ENCODE measurements around the gene DNAH3. TPM values are rescaled to one million over a fixed set of nuclear protein-coding genes. Genes with fewer than 3 reads are reported as not detected.

DNAH3 gene
- total and polyA plus RNA-seq, 2 of the 13 experiments (the other 11 are each of a cell fraction or from before 2014, with no cell fraction given), result 0.07 to 0.08 TPM

DNA sequence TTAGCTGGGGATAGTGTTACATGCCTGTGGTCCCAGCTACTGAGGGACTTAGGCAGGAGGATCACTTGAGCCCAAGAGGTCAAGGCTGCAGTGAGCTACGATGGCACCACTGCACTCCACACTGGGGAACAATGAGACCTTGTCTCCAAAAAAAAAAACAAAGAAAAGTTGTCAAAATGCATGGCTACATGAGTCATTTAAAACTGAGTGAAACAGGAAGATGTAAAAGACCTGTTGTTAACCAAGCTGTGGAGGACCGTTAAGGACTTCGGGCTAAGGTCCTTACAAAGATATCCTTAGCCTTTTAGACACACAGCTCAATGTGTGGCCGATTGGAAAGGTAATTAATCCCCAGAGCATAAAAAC, 35.7 kb upstream of the DNAH3 start (continued):
- TF ChIP-seq, protein P1, sequence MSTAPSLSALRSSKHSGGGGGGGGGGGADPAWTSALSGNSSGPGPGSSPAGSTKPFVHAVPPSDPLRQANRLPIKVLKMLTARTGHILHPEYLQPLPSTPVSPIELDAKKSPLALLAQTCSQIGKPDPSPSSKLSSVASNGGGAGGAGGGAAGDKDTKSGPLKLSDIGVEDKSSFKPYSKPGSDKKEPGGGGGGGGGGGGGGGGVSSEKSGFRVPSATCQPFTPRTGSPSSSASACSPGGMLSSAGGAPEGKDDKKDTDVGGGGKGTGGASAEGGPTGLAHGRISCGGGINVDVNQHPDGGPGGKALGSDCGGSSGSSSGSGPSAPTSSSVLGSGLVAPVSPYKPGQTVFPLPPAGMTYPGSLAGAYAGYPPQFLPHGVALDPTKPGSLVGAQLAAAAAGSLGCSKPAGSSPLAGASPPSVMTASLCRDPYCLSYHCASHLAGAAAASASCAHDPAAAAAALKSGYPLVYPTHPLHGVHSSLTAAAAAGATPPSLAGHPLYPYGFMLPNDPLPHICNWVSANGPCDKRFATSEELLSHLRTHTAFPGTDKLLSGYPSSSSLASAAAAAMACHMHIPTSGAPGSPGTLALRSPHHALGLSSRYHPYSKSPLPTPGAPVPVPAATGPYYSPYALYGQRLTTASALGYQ (CRISPR knock-in tag; IDR thresholded peaks at IDR 0.05), result peak; percentile 82
- peak; percentile 77; the same call in 1 of the 2 replicates for TF ChIP-seq ZNF766 (CRISPR knock-in tag; IDR thresholded peaks at IDR 0.05; ENCODE audit: borderline replicate concordance)
- TF ChIP-seq ETV5 (CRISPR knock-in tag; IDR thresholded peaks at IDR 0.05; ENCODE audit: borderline replicate concordance), result peak; percentile 72; the same call in 1 of the 2 replicates
- TF ChIP-seq RXRB (CRISPR knock-in tag; IDR thresholded peaks at IDR 0.05; ENCODE audit: borderline replicate concordance), result peak; percentile 84
- no peak for TF ChIP-seq ZNF33B (CRISPR knock-in tag; IDR thresholded peaks at IDR 0.05)
- peak; percentile 71 for TF ChIP-seq KAT8 (CRISPR knock-in tag; IDR thresholded peaks at IDR 0.05)
- TF ChIP-seq FOXA1 (IDR thresholded peaks at IDR 0.05), result no peak
- peak; percentile 35; the same call in 1 of the 2 replicates for TF ChIP-seq FOXA1 (CRISPR knock-in tag; IDR thresholded peaks at IDR 0.05)
- TF ChIP-seq HDAC1 (CRISPR knock-in tag; IDR thresholded peaks at IDR 0.05), result peak; percentile 75
- TF ChIP-seq PHF5A (CRISPR knock-in tag; IDR thresholded peaks at IDR 0.05; ENCODE audit: low read depth, unreplicated experiment), result peak; percentile 26
- TF ChIP-seq, protein P2, sequence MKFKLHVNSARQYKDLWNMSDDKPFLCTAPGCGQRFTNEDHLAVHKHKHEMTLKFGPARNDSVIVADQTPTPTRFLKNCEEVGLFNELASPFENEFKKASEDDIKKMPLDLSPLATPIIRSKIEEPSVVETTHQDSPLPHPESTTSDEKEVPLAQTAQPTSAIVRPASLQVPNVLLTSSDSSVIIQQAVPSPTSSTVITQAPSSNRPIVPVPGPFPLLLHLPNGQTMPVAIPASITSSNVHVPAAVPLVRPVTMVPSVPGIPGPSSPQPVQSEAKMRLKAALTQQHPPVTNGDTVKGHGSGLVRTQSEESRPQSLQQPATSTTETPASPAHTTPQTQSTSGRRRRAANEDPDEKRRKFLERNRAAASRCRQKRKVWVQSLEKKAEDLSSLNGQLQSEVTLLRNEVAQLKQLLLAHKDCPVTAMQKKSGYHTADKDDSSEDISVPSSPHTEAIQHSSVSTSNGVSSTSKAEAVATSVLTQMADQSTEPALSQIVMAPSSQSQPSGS (CRISPR knock-in tag; IDR thresholded peaks at IDR 0.05), result peak; percentile 74
- peak; percentile 45; the same call in 1 of the 2 replicates for TF ChIP-seq MEIS2 (CRISPR knock-in tag; IDR thresholded peaks at IDR 0.05)
- TF ChIP-seq BHLHE40 (IDR thresholded peaks at IDR 0.05; ENCODE audit: low read length), result peak; percentile 22; the same call in 1 of the 2 replicates
- peak; percentile 47; the same call in 1 of the 2 replicates for TF ChIP-seq POGZ (CRISPR knock-in tag; IDR thresholded peaks at IDR 0.05)
- no peak for TF ChIP-seq ATAD3A (CRISPR knock-in tag; IDR thresholded peaks at IDR 0.05)
- peak; percentile 70 for TF ChIP-seq TBL1XR1 (IDR thresholded peaks at IDR 0.05; ENCODE audit: borderline replicate concordance, low read length, partially characterized antibody)
- 0 out of 2 replicates have a peak, but pooled peaks have one; percentile 14 for TF ChIP-seq ZNF12 (CRISPR knock-in tag; IDR thresholded peaks at IDR 0.05)
- TF ChIP-seq, protein P3, sequence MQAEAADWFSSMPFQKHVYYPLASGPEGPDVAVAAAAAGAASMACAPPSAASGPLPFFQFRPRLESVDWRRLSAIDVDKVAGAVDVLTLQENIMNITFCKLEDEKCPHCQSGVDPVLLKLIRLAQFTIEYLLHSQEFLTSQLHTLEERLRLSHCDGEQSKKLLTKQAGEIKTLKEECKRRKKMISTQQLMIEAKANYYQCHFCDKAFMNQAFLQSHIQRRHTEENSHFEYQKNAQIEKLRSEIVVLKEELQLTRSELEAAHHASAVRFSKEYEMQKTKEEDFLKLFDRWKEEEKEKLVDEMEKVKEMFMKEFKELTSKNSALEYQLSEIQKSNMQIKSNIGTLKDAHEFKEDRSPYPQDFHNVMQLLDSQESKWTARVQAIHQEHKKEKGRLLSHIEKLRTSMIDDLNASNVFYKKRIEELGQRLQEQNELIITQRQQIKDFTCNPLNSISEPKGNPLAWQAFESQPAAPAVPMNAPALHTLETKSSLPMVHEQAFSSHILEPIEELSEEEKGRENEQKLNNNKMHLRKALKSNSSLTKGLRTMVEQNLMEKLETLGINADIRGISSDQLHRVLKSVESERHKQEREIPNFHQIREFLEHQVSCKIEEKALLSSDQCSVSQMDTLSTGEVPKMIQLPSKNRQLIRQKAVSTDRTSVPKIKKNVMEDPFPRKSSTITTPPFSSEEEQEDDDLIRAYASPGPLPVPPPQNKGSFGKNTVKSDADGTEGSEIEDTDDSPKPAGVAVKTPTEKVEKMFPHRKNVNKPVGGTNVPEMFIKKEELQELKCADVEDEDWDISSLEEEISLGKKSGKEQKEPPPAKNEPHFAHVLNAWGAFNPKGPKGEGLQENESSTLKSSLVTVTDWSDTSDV (CRISPR knock-in tag; IDR thresholded peaks at IDR 0.05), result no peak
- no peak; the same call in 1 of the 2 replicates for TF ChIP-seq MIER2 (CRISPR knock-in tag; IDR thresholded peaks at IDR 0.05)
- TF ChIP-seq SRSF4 (IDR thresholded peaks at IDR 0.05; ENCODE audit: low read depth, low read length, poor library complexity, severe bottlenecking), result no peak
- no peak for TF ChIP-seq SOX6 (IDR thresholded peaks at IDR 0.05)
- peak; percentile 99 for TF ChIP-seq SOX6 (CRISPR knock-in tag; IDR thresholded peaks at IDR 0.05)
- peak; percentile 77 for TF ChIP-seq FOXM1 (CRISPR knock-in tag; IDR thresholded peaks at IDR 0.05)
- peak; percentile 39; the same call in 1 of the 2 replicates for TF ChIP-seq ZMYM3 (CRISPR knock-in tag; IDR thresholded peaks at IDR 0.05)
- TF ChIP-seq ZFY (CRISPR knock-in tag; IDR thresholded peaks at IDR 0.05), result peak; percentile 15; the same call in 1 of the 2 replicates
- TF ChIP-seq MIER3 (CRISPR knock-in tag; IDR thresholded peaks at IDR 0.05; ENCODE audit: borderline replicate concordance), result peak; percentile 66; the same call in 1 of the 2 replicates
- peak; percentile 56; the same call in 1 of the 2 replicates for TF ChIP-seq ZMYM2 (CRISPR knock-in tag; IDR thresholded peaks at IDR 0.05)
- 0 out of 2 replicates have a peak, but pooled peaks have one; percentile 8 for TF ChIP-seq KDM5B (CRISPR knock-in tag; IDR thresholded peaks at IDR 0.05; ENCODE audit: borderline replicate concordance)
- no peak for TF ChIP-seq CHCHD3 (CRISPR knock-in tag; IDR thresholded peaks at IDR 0.05)

All from HepG2 (cell line).